Body of pancreas (tissue), 4 donors: ENCODE measurements around the gene EFNA5. TPM values are rescaled to one million over a fixed set of nuclear protein-coding genes. Genes with fewer than 3 reads are reported as not detected.
A peak's percentile ranks its signal among the peaks of the same experiment; 100 is the strongest.

Source experiments
- ATAC-seq: fragments of 150-250 bp; one replicate; pipeline ENCODE4 v1.9.1; 2016
- DNase-seq, 4 donors: peaks; one replicate each; pipeline ENCODE4 v3.0.0-alpha.2; 2019
- H3K27ac ChIP-seq, 4 donors: fragments of 200-600 bp; sonication (generic); 1 replicate in 3 of 4; 2 replicates in 1 of 4; pipeline versions ENCODE4 v1.5.1 to v1.6.1; 2016 to 2019; ENCODE audit warnings: mild to moderate bottlenecking in 1 of 4, mixed read lengths in 1 of 4, moderate library complexity in 1 of 4
- H3K27me3 ChIP-seq, 2 donors: fragments of 200-600 bp; sonication (generic); one replicate each; pipeline ENCODE4 v1.6.0; 2016; ENCODE audit warnings: mild to moderate bottlenecking in 1 of 2
- H3K36me3 ChIP-seq, 2 donors: fragments of 200-600 bp; sonication (generic); replicated peaks in 1 of 2; 2 replicates each; pipeline ENCODE4 v1.5.1; 2016; ENCODE audit warnings: low read depth in 2 of 2; ENCODE audit not compliant: insufficient read depth in 1 of 2
- H3K4me1 ChIP-seq: fragments of 200-600 bp; sonication (generic); one replicate; pipeline ENCODE4 v1.6.0; 2016
- H3K4me3 ChIP-seq, 2 donors: fragments of 200-600 bp; sonication (generic); 1 replicate in 1 of 2; 2 replicates in 1 of 2; pipeline ENCODE4 v1.5.1; 2016 to 2019
- H3K9me3 ChIP-seq, 3 donors: fragments of 200-600 bp; sonication (generic); 1 replicate in 2 of 3; 2 replicates in 1 of 3; pipeline ENCODE4 v1.5.1; 2016
- CTCF ChIP-seq, 7 experiments: fragments of 450-650 bp in 4 of 7; fragments of 200-600 bp in 3 of 7; sonication (generic) in 3 of 7; IDR thresholded peaks; one replicate each; pipeline ENCODE4 v1.5.1; 2016 to 2019; ENCODE audit warnings: antibody characterized with exemption in 7 of 7
- POLR2A ChIP-seq, 3 donors: fragments of 450-650 bp; IDR thresholded peaks; one replicate each; pipeline ENCODE4 v1.6.1; 2016; ENCODE audit warnings: antibody characterized with exemption in 3 of 3, mild to moderate bottlenecking in 2 of 3
- WGBS, 2 donors: methylation state at CpG; one replicate each; pipeline ENCODE4 v1.1.5; 2017; 5-methylcytosine and 5-hydroxymethylcytosine counted together
- intact Hi-C: fragments of 100-400 bp; cut with DNase I; formaldehyde crosslinking; loops from one replicate; pipeline ENCODE4 v1.15.1; 2023
- total RNA-seq, 2 donors: library from RNA; depleted of rRNA; stranded (reverse); fragments of >200 nt; gene quantifications; one replicate each; pipeline ENCODE4 v1.1.0, GENCODE V29; 2016

The EFNA5 gene
- total RNA-seq, 2 donors from 2014 or later, result 1.3 to 3.4 TPM

- no peaks in the 10 kb centered on the region for H3K9me3 ChIP-seq
- peak overlapping the region; percentile 31 to 37 for H3K4me3 ChIP-seq
- intact Hi-C loops, result no loop called here
- ATAC-seq (peak; percentile 69), DNase-seq (peak; percentile 61 to 86 (median 76))
- TF ChIP-seq CTCF (IDR thresholded peaks at IDR 0.05) (no peak), POLR2A (IDR thresholded peaks at IDR 0.05) (no peak)
- H3K27me3 ChIP-seq, result peaks cover 0 to 4% of the 10 kb centered on the region in 2 donors
- no peaks in the 10 kb centered on the region for H3K36me3 ChIP-seq
- peak overlapping the region in 1 of 4 donors; percentile 8 for H3K27ac ChIP-seq
- peaks cover 41% of the 10 kb centered on the region for H3K4me1 ChIP-seq
- 1% methylated on average over 54 to 66 of the region's 66 CpGs for WGBS, 2 donors
These were observed 1.7 kb upstream of the EFNA5 start for GRCh38 chr5:107672211-107673038.

GRCh38 chr5:107671742-107672210 lies 1.0 kb upstream of the EFNA5 start:
- WGBS, 2 donors, result 0 to 1% methylated on average over 17 to 20 of the region's 20 CpGs
- intact Hi-C loops, result no loop called here
- Histone ChIP-seq H3K4me3 (peak overlapping the region; percentile 28 to 32), H3K27me3 (peaks cover 0 to 4% of the 10 kb centered on the region in 2 donors), H3K36me3 (no peaks in the 10 kb centered on the region), H3K27ac (peak overlapping the region in 1 of 4 donors; percentile 8), H3K9me3 (no peaks in the 10 kb centered on the region), H3K4me1 (peaks cover 41% of the 10 kb centered on the region)
- TF ChIP-seq CTCF (IDR thresholded peaks at IDR 0.05) (no peak), POLR2A (IDR thresholded peaks at IDR 0.05) (no peak)
- ATAC-seq, result no peak
- DNase-seq, result no peak

- TF ChIP-seq POLR2A (IDR thresholded peaks at IDR 0.05), result no peak
- no peak for TF ChIP-seq CTCF (IDR thresholded peaks at IDR 0.05)
- Histone ChIP-seq H3K27ac (no peak overlapping the region), H3K4me3 (peak overlapping the region in 1 of 2 donors; percentile 25), H3K27me3 (peaks cover 0 to 4% of the 10 kb centered on the region in 2 donors), H3K9me3 (no peaks in the 10 kb centered on the region), H3K4me1 (peaks cover 41% of the 10 kb centered on the region), H3K36me3 (no peaks in the 10 kb centered on the region)
- intact Hi-C loops, result no loop called here
- DNase-seq, result peak; percentile 17 to 46 (median 26)
- 1 to 3% methylated on average over 39 to 67 of the region's 77 CpGs for WGBS, 2 donors
- no peak for ATAC-seq
These were observed 428 bp downstream of the EFNA5 start for GRCh38 chr5:107670087-107670931.

- Histone ChIP-seq H3K27me3 (peaks cover 0 to 4% of the 10 kb centered on the region in 2 donors), H3K27ac (no peak overlapping the region), H3K4me1 (peaks cover 41% of the 10 kb centered on the region), H3K36me3 (no peaks in the 10 kb centered on the region), H3K4me3 (no peak overlapping the region), H3K9me3 (no peaks in the 10 kb centered on the region)
- TF ChIP-seq POLR2A (IDR thresholded peaks at IDR 0.05), result no peak
- TF ChIP-seq CTCF (IDR thresholded peaks at IDR 0.05), result no peak
- intact Hi-C loops, result no loop called here
- DNase-seq, result peak; percentile 13 to 44 (median 28)
- WGBS, 2 donors, result 10 to 21% methylated on average over 27 to 60 of the region's 60 CpGs
- ATAC-seq, result no peak
These were observed 1.4 kb downstream of the EFNA5 start for GRCh38 chr5:107669096-107670031.
